HepG2 (cell line): Measurements from ENCODE around the gene BPIFB4. TPM values are rescaled to one million over a fixed set of nuclear protein-coding genes. Genes with fewer than 3 reads are reported as not detected.

Experiments
- ATAC-seq: fragments of 200-7000 bp; cut with Tn5 transposase; 3 replicates; pipeline ENCODE4 v1.9.1; 2020; ENCODE audit warnings: mild to moderate bottlenecking, moderate library complexity
- BruUV-seq: library from RNA; stranded (reverse); fragments of 400-500 nt; replicated peaks from 2 replicates; lab custom pipeline; 2021; lab: Mats Ljungman, UMichigan
- CTCF ChIA-PET: fragments of 300-600 bp; formaldehyde crosslinking; extraction: SDS; loops from one replicate; lab custom pipeline; 2021; ENCODE audit warnings: low total read pairs, inconsistent platforms, low intra/inter-chr PET ratio; lab: Yijun Ruan, JAX
- POLR2A ChIA-PET: fragments of 350-600 bp; sonication (Branson Sonifier 250); formaldehyde crosslinking; loops from one replicate; lab custom pipeline; 2020; ENCODE audit warnings: antibody characterized with exemption, inconsistent platforms; lab: Yijun Ruan, JAX
- DNase-seq: peaks from one replicate; pipeline ENCODE4 v3.0.0-alpha.2; 2015; ENCODE audit warnings: low spot score
- FAIRE-seq: peaks from 3 replicates; lab custom pipeline; 2011; peaks lifted over from hg19 to GRCh38; lab: Jason Lieb, UNC
- H2AFZ ChIP-seq: one replicate; pipeline ENCODE4 v1.6.1; 2011; ENCODE audit warnings: low read length, inconsistent platforms
- H3K27ac ChIP-seq: fragments of 300-600 bp; 3 replicates; pipeline ENCODE4 v1.8.0; 2011; ENCODE audit warnings: mixed run types, mild to moderate bottlenecking, mixed read lengths, low read length, inconsistent platforms; ENCODE audit not compliant: insufficient read depth; ENCODE audit errors: extremely low read length
- H3K27me3 ChIP-seq, 2 experiments: fragments of 200-600 bp in 1 of 2; 2 replicates in 1 of 2; 3 replicates in 1 of 2; pipeline versions ENCODE4 v1.6.0 to v1.8.0; 2011; ENCODE audit warnings: low read length in 2 of 2, mild to moderate bottlenecking in 2 of 2, moderate library complexity in 2 of 2, inconsistent platforms in 1 of 2; ENCODE audit not compliant: insufficient read depth in 2 of 2, control insufficient read depth in 1 of 2
- H3K36me3 ChIP-seq, 2 experiments: fragments of 200-600 bp in 1 of 2; replicated peaks in 1 of 2; 2 replicates in 1 of 2; 3 replicates in 1 of 2; pipeline versions ENCODE4 v1.5.1 to v1.8.0; 2011; ENCODE audit warnings: low read length in 2 of 2, inconsistent platforms in 1 of 2; ENCODE audit not compliant: insufficient read depth in 2 of 2, control insufficient read depth in 1 of 2
- H3K4me1 ChIP-seq: 2 replicates; pipeline ENCODE4 v1.5.1; 2012; ENCODE audit warnings: low read length, inconsistent platforms; ENCODE audit not compliant: insufficient read depth
- H3K4me2 ChIP-seq: 2 replicates; pipeline ENCODE4 v1.6.0; 2011; ENCODE audit warnings: low read depth, low read length, inconsistent platforms
- H3K4me3 ChIP-seq, 3 experiments: fragments of 200-600 bp in 1 of 3; sonication (generic), shearing (Covaris generic) in 1 of 3; replicated peaks in 1 of 3; 2 replicates each; pipeline ENCODE4 v1.5.1; 2011 to 2016; ENCODE audit warnings: low read length in 3 of 3, inconsistent platforms in 2 of 3, low read depth in 2 of 3, mild to moderate bottlenecking in 2 of 3, control low read depth in 1 of 3, mixed read lengths in 1 of 3; ENCODE audit not compliant: insufficient read depth in 1 of 3
- H3K79me2 ChIP-seq: one replicate; pipeline ENCODE4 v1.6.1; 2011; ENCODE audit warnings: low read length, inconsistent platforms; ENCODE audit not compliant: insufficient read depth
- H3K9ac ChIP-seq: 2 replicates; pipeline ENCODE4 v1.6.0; 2011; ENCODE audit warnings: mild to moderate bottlenecking, low read depth, low read length, inconsistent platforms; ENCODE audit not compliant: insufficient read depth
- H3K9me3 ChIP-seq: 2 replicates; pipeline ENCODE4 v1.5.1; 2012; ENCODE audit warnings: mild to moderate bottlenecking, low read length
- H4K20me1 ChIP-seq: 2 replicates; pipeline ENCODE4 v1.6.0; 2011; ENCODE audit warnings: inconsistent platforms, mild to moderate bottlenecking, low read length, moderate library complexity; ENCODE audit not compliant: insufficient read depth
- ADNP ChIP-seq: sonication (generic); formaldehyde crosslinking; IDR thresholded peaks from 2 replicates; pipeline ENCODE4 v1.4.0; 2020; ENCODE audit warnings: missing genetic modification reagents
- CBFB ChIP-seq: sonication (generic); formaldehyde crosslinking; IDR thresholded peaks from 2 replicates; pipeline ENCODE4 v1.4.0; 2020; ENCODE audit warnings: missing genetic modification reagents
- ELF4 ChIP-seq: sonication (generic); formaldehyde crosslinking; IDR thresholded peaks from 2 replicates; pipeline ENCODE4 v1.5.0; 2020; ENCODE audit warnings: missing genetic modification reagents, mild to moderate bottlenecking, moderate library complexity, borderline replicate concordance
- HES4 ChIP-seq: sonication (generic); formaldehyde crosslinking; IDR thresholded peaks from 2 replicates; pipeline ENCODE4 v1.9.0; 2021; ENCODE audit warnings: mild to moderate bottlenecking, missing genetic modification reagents, borderline replicate concordance
- ISX ChIP-seq: sonication (generic); formaldehyde crosslinking; conservative IDR thresholded peaks from 2 replicates; pipeline ENCODE4 v1.5.0; 2020; ENCODE audit warnings: missing genetic modification reagents
- NCOA2 ChIP-seq: sonication (generic); formaldehyde crosslinking; IDR thresholded peaks from 2 replicates; pipeline ENCODE4 v1.8.0; 2022; ENCODE audit warnings: inconsistent platforms
- ZFP62 ChIP-seq: sonication (generic); formaldehyde crosslinking; IDR thresholded peaks from 2 replicates; pipeline ENCODE4 v1.4.0; 2020; ENCODE audit warnings: missing genetic modification reagents
- ZNF547 ChIP-seq: sonication (generic); formaldehyde crosslinking; IDR thresholded peaks from 2 replicates; pipeline ENCODE4 v1.5.1; 2020; ENCODE audit warnings: mild to moderate bottlenecking, missing genetic modification reagents
- ZNF720 ChIP-seq: sonication (generic); formaldehyde crosslinking; IDR thresholded peaks from 2 replicates; pipeline ENCODE4 v1.4.0; 2020; ENCODE audit warnings: missing genetic modification reagents
- WGBS: methylation state at CpG from one replicate; pipeline ENCODE4 v1.1.6; 2017; ENCODE audit warnings: low lambda C conversion rate; 5-methylcytosine and 5-hydroxymethylcytosine counted together
- in situ Hi-C: cut with HindIII; loops from 2 replicates; pipeline ENCODE4 v1.10.0; 2017; ENCODE audit warnings: low pct_unique_long_range_greater_than_20kb; ENCODE audit not compliant: extremely low pct_ligation_motif_present
- intact Hi-C: fragments of 100-400 bp; cut with micrococcal nuclease; formaldehyde crosslinking; loops from one replicate; pipeline ENCODE4 v1.10.0; 2022; ENCODE audit not compliant: unreplicated experiment
- polyA plus RNA-seq, 8 experiments: library from polyadenylated mRNA; depleted of rRNA in 3 of 8; stranded (reverse) in 7 of 8; unstranded in 1 of 8; fragments of >200 nt; fragmentation: Illumina TruSeq in 4 of 8; extraction: Trizol in 4 of 8; gene quantifications; 2 replicates each; pipeline versions ENCODE4 v1.2.1 to v1.2.3, GENCODE V29; 2011 to 2016; ENCODE audit warnings: low read depth in 4 of 8, missing spikeins in 1 of 8, mixed read lengths in 1 of 8; ENCODE audit not compliant: insufficient read depth in 1 of 8
- total RNA-seq, 5 experiments: library from RNA; depleted of rRNA; stranded (reverse); fragments of >200 nt; fragmentation: Illumina TruSeq; extraction: Trizol; gene quantifications; 2 replicates each; pipeline ENCODE4 v1.2.3, GENCODE V29; 2016; ENCODE audit warnings: low read depth in 1 of 5
- TF ChIP-seq, protein P1 (sequence below): fragments of 450-650 bp; IDR thresholded peaks from 2 replicates; pipeline ENCODE4 v1.6.1; 2016
- TF ChIP-seq, protein P2 (sequence below): sonication (generic); formaldehyde crosslinking; IDR thresholded peaks from 2 replicates; pipeline ENCODE4 v1.5.0; 2020; ENCODE audit warnings: mild to moderate bottlenecking, missing genetic modification reagents
- TF ChIP-seq, protein P3 (sequence below): sonication (generic); formaldehyde crosslinking; IDR thresholded peaks from 2 replicates; pipeline ENCODE4 v1.4.0; 2020; ENCODE audit warnings: mild to moderate bottlenecking, missing genetic modification reagents

BPIFB4 gene
- total and polyA plus RNA-seq, 2 of the 13 experiments (the other 11 are each of a cell fraction or from before 2014, with no cell fraction given) = 0.09 TPM; not detected in 1

DNA sequence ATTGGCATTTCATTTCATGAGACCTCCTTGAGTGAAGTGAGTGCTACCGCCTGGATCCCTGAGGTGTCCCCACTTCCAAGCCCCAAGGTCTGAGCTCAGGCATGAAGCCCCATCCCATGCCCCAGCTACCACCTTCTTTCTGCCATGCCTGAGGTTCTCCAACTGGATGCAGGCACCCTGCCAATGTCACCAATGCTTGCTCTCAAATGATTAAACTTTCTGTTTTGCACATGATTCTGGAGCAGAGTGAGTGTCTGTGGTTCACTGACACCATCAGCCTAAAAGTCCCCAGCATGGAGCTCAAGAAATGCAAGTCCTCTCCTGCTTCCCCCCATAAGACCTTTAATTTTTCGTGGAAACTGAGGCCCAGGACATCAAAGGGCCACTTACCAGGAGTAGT is 44.8 kb downstream of the BPIFB4 start:
- H3K9ac ChIP-seq = no peak overlapping the region
- H3K4me1 ChIP-seq = peaks cover 25% of the 10 kb centered on the region
- POLR2A ChIA-PET = no interaction called here
- CTCF ChIA-PET = no interaction called here
- FAIRE-seq (no peak), DNase-seq (no peak), ATAC-seq (no peak)
- in situ Hi-C loops (no loop called here), intact Hi-C loops (no loop called here)
- TF ChIP-seq ISX (CRISPR knock-in tag) (no peak), ADNP (no peak), HES4 (CRISPR knock-in tag) (no peak), CBFB (CRISPR knock-in tag) (no peak), ZNF547 (no peak), ELF4 (CRISPR knock-in tag) (no peak), NCOA2 (no peak), ZFP62 (CRISPR knock-in tag) (no peak), ZNF720 (CRISPR knock-in tag) (no peak)
- TF ChIP-seq, protein P1, sequence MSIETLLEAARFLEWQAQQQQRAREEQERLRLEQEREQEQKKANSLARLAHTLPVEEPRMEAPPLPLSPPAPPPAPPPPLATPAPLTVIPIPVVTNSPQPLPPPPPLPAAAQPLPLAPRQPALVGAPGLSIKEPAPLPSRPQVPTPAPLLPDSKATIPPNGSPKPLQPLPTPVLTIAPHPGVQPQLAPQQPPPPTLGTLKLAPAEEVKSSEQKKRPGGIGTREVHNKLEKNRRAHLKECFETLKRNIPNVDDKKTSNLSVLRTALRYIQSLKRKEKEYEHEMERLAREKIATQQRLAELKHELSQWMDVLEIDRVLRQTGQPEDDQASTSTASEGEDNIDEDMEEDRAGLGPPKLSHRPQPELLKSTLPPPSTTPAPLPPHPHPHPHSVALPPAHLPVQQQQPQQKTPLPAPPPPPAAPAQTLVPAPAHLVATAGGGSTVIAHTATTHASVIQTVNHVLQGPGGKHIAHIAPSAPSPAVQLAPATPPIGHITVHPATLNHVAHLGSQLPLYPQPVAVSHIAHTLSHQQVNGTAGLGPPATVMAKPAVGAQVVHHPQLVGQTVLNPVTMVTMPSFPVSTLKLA = no peak
- TF ChIP-seq, protein P2, sequence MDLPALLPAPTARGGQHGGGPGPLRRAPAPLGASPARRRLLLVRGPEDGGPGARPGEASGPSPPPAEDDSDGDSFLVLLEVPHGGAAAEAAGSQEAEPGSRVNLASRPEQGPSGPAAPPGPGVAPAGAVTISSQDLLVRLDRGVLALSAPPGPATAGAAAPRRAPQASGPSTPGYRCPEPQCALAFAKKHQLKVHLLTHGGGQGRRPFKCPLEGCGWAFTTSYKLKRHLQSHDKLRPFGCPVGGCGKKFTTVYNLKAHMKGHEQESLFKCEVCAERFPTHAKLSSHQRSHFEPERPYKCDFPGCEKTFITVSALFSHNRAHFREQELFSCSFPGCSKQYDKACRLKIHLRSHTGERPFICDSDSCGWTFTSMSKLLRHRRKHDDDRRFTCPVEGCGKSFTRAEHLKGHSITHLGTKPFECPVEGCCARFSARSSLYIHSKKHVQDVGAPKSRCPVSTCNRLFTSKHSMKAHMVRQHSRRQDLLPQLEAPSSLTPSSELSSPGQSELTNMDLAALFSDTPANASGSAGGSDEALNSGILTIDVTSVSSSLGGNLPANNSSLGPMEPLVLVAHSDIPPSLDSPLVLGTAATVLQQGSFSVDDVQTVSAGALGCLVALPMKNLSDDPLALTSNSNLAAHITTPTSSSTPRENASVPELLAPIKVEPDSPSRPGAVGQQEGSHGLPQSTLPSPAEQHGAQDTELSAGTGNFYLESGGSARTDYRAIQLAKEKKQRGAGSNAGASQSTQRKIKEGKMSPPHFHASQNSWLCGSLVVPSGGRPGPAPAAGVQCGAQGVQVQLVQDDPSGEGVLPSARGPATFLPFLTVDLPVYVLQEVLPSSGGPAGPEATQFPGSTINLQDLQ (CRISPR knock-in tag) = no peak
- TF ChIP-seq, protein P3, sequence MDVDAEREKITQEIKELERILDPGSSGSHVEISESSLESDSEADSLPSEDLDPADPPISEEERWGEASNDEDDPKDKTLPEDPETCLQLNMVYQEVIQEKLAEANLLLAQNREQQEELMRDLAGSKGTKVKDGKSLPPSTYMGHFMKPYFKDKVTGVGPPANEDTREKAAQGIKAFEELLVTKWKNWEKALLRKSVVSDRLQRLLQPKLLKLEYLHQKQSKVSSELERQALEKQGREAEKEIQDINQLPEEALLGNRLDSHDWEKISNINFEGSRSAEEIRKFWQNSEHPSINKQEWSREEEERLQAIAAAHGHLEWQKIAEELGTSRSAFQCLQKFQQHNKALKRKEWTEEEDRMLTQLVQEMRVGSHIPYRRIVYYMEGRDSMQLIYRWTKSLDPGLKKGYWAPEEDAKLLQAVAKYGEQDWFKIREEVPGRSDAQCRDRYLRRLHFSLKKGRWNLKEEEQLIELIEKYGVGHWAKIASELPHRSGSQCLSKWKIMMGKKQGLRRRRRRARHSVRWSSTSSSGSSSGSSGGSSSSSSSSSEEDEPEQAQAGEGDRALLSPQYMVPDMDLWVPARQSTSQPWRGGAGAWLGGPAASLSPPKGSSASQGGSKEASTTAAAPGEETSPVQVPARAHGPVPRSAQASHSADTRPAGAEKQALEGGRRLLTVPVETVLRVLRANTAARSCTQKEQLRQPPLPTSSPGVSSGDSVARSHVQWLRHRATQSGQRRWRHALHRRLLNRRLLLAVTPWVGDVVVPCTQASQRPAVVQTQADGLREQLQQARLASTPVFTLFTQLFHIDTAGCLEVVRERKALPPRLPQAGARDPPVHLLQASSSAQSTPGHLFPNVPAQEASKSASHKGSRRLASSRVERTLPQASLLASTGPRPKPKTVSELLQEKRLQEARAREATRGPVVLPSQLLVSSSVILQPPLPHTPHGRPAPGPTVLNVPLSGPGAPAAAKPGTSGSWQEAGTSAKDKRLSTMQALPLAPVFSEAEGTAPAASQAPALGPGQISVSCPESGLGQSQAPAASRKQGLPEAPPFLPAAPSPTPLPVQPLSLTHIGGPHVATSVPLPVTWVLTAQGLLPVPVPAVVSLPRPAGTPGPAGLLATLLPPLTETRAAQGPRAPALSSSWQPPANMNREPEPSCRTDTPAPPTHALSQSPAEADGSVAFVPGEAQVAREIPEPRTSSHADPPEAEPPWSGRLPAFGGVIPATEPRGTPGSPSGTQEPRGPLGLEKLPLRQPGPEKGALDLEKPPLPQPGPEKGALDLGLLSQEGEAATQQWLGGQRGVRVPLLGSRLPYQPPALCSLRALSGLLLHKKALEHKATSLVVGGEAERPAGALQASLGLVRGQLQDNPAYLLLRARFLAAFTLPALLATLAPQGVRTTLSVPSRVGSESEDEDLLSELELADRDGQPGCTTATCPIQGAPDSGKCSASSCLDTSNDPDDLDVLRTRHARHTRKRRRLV (CRISPR knock-in tag) = no peak
- no peak overlapping the region for H3K4me2 ChIP-seq
- 46% methylated on average over 2 of the region's 2 CpGs for WGBS
- no peaks in the 10 kb centered on the region for H4K20me1 ChIP-seq
- H3K79me2 ChIP-seq = no peaks in the 10 kb centered on the region
- BruUV-seq = no TSS peak
- H3K4me3 ChIP-seq = no peak overlapping the region
- H3K9me3 ChIP-seq = no peaks in the 10 kb centered on the region
- H2AFZ ChIP-seq = no peak overlapping the region
- H3K27me3 ChIP-seq = peaks cover 0 to 17% of the 10 kb centered on the region in 2 experiments; a peak in 1 of 5 replicates
- no peak overlapping the region for H3K27ac ChIP-seq
- no peaks in the 10 kb centered on the region for H3K36me3 ChIP-seq
